GM19455 (cell line): ENCODE data around the gene ADAM11.
"Not testable (repeated sequence)": the region's sequence is repeated elsewhere in the genome, so short reads cannot be mapped to it uniquely, and the experiment has no call there.

Experiments used
- ATAC-seq: cut with Tn5 transposase; IDR thresholded peaks from one replicate; pipeline ENCODE4 v1.9.1; 2021; ENCODE audit not compliant: unreplicated experiment

Gene ADAM11

GRCh38 chr17:44794851-44795413, 36.1 kb downstream of the ADAM11 start:
- no peak for ATAC-seq

GRCh38 chr17:44795421-44795820, 36.6 kb downstream of the ADAM11 start:
- no peak for ATAC-seq

- no peak for ATAC-seq
Measured at GRCh38 chr17:44795928-44796327, 37.1 kb downstream of the ADAM11 start.

- ATAC-seq: no peak
Measured at GRCh38 chr17:44796731-44797130, 37.9 kb downstream of the ADAM11 start.

- no peak for ATAC-seq
Measured at GRCh38 chr17:44797802-44798201, 39.0 kb downstream of the ADAM11 start.

- no peak for ATAC-seq
Measured at GRCh38 chr17:44798356-44798755, 39.6 kb downstream of the ADAM11 start.

GRCh38 chr17:44801880-44802279, 43.1 kb downstream of the ADAM11 start:
- ATAC-seq: no peak

GRCh38 chr17:44804302-44805089, 45.7 kb downstream of the ADAM11 start:
- no peak for ATAC-seq

GRCh38 chr17:44807093-44807816, 48.5 kb downstream of the ADAM11 start:
- no peak for ATAC-seq

- no peak for ATAC-seq
Measured at GRCh38 chr17:44807817-44808155, 49.0 kb downstream of the ADAM11 start.

- no peak for ATAC-seq
Measured at GRCh38 chr17:44808156-44808555, 49.4 kb downstream of the ADAM11 start.

GRCh38 chr17:44808656-44809388, 50.0 kb downstream of the ADAM11 start:
- ATAC-seq: not testable (repeated sequence)

GRCh38 chr17:44812263-44812662, 53.5 kb downstream of the ADAM11 start:
- no peak for ATAC-seq

- not testable (repeated sequence) for ATAC-seq
Measured at GRCh38 chr17:44818508-44818907, 59.7 kb downstream of the ADAM11 start.

GRCh38 chr17:44820631-44821212, 61.9 kb downstream of the ADAM11 start:
- ATAC-seq: no peak

- ATAC-seq: not testable (repeated sequence)
Measured at GRCh38 chr17:44825236-44825635, 66.4 kb downstream of the ADAM11 start.

GRCh38 chr17:44826123-44826790, 67.5 kb downstream of the ADAM11 start:
- ATAC-seq: no peak

GRCh38 chr17:44827863-44828262, 69.1 kb downstream of the ADAM11 start:
- no peak for ATAC-seq

GRCh38 chr17:44828919-44829522, 70.2 kb downstream of the ADAM11 start:
- no peak for ATAC-seq
